Inflammatory macrophage (primary cell): ENCODE measurements around the gene SLFN14.
A peak's percentile ranks its signal among the peaks of the same experiment; 100 is the strongest.
"Not testable (repeated sequence)": the region's sequence is repeated elsewhere in the genome, so short reads cannot be mapped to it uniquely, and the experiment has no call there.

ENCODE experiments used
- DNase-seq, 2 donors: peaks; one replicate each; pipeline ENCODE4 v3.0.0-alpha.2; 2020 to 2022

The SLFN14 gene

DNA sequence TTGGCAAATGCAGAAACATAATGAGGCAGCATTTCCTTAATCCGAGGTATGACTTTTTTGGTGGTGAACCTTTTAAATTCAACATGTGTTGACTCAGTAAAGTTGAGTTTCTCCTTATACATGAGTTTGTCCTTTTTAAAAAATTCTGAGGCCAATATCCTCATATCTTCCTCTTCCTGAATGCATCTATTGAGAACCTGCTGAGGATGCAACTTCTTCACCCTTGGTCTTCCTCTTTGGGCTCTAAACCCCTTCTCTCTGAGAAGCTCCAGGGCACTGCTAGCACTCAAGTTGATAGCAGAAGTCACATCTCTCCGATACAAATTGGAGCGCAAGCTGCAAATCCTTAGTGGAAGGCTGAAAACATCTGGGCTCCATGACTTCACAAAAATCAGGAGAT, 3.3 kb downstream of the SLFN14 start:
- peak in 1 of 2 donors; percentile 26 for DNase-seq

DNA sequence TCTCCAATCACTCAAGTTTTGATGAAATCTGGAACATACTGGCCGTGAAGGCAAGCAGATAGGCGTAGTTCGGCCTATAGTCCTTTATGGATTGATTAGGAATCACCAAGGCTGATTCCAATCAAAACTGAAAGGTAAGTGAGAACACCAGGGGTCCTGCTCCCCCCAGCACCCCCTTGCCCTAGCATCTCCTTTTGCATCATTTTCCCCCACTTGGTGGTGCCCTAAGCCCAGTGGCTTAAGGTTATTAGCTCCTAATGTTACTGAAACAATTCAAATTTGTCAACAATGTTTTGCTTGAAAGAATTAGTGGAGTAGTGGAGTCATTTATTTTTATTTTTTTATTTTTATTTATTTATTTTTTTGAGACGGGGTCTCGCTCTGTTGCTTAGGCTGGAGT, 4.9 kb downstream of the SLFN14 start:
- no peak for DNase-seq

DNA sequence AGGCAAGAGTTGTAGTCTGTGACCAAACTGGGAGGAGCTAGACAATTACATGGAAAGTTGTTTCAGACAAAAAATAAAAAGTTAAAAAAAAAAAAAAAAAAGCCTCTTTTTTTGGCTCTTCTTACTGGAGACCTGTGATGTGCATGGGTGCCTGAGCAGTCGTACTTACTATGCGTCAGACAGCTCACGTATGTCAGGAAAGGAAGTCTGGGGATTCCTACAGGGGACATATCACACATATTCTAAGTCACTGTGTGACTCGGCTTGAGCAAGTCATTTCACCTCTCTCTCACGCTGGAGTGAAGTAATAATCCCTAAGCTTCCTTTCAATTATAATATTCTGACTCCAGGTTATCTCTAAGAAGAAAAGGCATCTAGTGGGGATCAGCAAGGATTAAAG, 6.0 kb downstream of the SLFN14 start:
- no peak for DNase-seq

DNA sequence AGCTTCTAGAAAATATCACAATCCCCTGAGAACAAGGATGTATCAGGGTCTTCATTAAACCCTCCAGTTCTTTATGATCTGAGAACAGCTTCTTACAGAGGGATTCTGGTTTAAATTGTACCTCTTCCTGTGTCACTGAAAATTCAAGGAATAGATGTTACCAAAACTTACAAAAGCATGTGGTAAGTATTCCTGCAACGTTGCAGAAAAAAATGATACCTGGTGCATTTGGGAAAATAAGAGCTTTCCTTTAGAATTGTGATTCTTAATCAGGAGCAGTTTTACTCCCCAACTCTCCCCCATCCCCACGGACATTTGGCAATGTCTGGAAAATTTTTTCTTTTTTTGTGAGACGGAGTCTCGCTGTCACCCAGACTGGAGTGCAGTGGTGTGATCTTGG, 7.3 kb downstream of the SLFN14 start:
- no peak for DNase-seq

DNA sequence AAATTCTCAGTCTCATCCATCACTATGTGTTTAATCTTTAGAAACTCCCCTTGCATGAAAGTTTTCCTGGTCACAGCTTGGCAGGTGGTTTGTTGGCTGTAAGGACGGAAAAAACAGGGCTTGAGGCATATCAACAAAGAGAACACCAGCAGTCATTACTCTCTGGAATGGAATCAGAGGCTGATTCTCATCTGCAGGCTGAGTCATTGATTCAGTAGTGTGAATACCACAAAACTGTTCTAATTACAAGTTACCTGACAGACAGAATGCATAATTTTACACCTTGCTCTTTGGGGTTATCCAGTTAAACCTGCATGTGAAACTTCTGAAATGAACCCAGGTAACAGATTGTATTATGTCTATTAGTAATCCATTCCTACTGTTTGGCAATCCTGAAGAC, 11.6 kb downstream of the SLFN14 start:
- no peak for DNase-seq

DNA sequence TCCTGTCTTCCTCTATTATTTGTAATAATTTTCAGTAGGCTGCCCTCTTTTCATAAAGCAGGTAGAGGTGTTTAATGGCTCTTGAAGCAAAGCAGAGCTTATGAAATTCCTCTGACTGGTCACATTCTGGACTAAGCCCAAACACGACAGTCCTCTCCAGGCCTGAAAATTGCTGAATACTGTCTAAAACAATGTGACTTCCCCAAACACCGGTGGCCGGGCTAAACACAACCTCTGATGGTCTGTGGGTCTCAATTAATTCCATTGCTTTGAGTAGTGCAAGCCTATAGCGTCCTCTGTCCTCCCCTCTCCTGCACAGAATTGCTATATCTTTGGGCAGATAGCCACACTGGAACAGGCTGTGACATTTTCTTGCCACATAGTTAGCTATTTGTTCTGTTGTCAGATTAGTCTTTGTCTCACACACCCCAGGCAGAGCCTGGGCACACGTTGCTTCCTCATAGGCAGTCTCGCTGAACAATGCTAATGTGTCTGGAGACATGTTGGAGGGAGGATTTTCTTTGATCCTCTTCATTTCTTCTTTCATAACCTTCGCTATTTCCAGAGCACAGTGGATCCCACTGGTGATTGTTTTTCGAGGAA, 12.3 kb downstream of the SLFN14 start:
- DNase-seq, result no peak

DNA sequence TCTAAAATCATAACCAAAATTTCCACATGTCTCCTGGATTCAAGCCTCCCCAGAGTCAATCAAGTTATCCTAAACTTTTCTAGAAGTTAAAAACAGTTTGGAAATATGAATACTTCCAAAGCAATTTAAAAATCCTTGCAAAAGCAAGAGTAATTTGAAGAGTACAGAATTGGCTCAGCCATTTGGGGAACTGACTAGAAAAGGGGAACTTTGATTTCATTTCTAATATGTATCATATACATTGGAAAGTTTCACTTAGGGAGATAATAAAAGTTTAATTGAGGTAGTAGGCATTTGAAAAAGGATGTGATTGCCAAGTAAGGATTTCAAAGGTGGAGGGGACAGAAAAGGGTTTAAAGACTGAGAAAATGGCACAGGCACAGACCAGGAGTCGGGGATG, 14.1 kb downstream of the SLFN14 start:
- peak; percentile 47 to 68 for DNase-seq

DNA sequence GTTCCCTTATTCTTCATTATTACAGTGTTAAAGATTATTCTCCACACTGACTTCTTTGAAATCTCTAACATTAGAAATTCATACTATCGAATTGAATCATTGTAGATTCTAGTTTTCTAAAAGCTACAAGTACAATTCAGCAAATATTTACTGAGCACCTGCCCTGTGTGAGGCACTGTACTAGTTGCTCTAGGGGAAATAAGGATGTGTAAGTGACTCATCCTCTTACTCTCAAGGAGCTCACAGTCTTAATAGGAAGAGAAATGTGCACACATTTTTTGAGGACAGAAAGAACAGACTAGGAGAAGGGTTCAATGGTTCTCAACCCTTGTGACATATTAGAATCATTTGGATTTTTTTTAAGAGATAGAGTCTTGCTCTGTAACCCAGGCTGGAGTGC, 15.5 kb downstream of the SLFN14 start:
- no peak for DNase-seq

DNA sequence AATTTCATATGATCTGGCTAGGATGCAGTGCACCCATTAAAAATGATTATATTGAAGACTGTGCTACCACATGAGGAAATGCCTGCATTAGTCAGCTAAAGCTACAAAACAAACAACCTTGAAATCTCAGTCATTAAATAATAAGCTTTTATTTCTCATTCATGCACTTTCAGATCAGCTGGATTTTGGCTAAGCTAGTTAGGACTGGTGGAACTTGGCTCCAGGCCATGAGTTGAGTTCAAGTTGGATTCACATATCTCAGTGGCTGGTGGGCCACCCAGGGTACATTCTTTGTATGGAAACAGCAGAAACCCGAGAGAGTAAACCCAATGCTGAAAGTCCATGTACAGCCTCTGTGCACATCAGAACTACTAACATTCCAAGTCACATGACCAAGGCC, 16.8 kb downstream of the SLFN14 start:
- no peak for DNase-seq

DNA sequence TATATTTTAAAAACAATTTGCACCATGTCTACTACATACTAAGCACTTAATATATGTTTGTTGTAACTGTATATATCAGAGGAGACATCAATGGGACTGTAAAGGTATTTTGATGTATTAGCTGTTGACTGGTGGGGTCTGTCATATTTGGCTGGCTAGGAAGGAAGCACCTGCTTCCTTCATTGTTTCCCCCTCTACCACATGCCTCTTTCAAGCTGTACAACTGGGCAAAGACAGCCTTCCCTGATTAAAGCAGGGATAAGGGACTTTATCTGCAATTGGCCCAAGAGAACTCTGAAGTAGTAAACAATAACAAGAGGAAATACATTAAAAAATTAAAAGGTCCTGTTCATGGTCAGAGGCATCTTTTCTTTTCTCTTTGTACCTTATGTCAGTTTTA, 17.6 kb downstream of the SLFN14 start:
- DNase-seq, result no peak

DNA sequence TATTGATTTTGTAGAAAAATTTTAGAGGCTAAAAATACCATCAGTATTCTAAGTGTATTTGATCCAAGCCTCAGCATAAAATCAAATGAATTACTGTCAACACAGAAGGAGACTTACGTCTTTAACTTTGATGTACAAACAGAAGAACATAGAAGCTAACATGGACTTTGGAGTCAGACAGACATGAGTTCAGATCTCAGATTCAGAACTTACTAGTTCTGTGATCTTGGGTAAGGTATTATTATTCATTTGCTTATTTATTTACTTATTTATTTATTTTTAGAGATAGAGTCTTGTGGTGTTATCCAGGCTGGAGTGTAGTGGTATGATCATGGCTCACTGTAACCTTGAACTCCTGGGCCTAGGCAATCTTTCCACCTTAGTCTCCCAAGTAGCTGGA, 19.2 kb downstream of the SLFN14 start:
- DNase-seq, result peak in 1 of 2 donors; percentile 21

DNA sequence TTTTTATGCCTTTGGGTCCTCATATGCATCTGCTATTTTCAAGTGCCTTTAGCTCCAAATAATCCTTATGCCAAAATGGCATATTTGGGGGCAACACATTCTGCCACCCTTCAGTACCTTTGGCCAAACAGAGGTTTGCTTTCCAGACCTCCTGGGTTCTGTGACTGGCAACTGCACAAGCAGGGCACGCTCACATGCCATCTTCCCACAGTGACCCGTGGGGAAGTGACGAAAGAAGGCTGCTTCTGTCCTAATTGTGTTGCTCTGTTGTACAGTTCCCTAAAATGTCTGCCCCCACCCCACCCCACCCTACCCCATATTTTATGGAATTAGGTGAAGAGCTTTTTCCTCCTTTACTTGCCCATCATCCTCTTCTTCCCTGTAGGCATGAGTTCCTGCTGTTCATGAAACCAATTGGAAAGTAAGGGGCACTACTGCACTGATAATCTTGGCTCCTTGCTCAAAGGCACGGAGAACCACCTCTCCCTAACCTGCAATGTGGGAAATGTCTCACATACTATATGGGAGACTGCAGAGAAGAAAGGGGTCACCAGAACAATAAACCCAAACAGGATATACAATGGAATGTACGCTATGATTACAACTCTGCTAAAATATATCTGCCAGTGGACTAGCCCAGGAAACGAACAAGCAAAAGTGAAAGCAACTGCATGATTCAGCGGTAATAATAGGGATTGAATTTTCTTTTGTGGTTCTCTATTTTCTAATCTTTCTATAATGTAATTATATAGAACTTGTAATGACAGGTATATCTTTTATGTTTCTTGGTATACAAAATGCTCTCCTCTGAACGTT, 19.8 kb downstream of the SLFN14 start:
- DNase-seq, result peak; percentile 91 to 92

DNA sequence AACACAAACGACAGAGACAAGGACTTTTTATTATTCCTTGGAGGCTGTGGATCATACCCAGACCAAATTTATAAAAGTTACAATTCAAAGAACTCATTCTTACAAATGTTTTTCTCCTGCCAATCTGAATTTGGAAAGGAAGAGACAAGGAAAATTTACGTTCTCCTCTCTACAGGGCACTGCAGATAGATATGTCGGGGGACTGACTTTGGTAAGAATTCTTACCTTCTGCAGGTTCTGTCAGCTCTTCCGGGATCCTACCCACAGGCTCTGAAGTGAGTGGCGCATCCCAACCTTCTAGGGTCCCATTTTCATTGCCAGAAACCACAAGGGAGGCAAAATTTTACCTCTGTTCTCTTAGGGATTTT, 21.0 kb downstream of the SLFN14 start:
- no peak for DNase-seq

DNA sequence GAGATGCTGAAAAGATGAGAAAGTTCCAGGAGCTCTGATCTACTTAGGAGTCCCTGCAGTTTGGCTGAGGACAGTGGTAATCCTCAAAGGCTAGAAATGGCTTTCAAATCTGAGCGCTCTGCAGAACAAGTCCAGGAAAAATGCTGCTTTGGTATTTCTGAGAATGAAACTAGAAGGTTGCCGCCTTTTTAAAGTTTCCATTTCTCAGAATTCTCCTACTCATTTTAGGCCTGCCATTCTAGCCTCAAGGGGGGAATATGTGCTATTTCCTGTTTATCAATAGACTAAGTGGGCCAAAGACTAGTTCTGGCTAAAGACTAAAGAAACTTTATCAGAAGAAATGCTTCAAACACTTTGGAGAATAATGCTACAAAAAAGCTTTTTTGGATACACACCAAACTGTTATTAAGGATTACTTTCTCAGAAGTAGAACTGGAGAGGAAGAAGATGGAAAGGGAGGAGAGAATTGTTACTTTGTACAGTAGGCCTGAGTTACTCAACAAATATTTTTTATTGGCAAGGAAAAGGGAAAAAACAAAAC, 22.9 kb downstream of the SLFN14 start, which contains the start of gene SLFN12L:
TSS of gene SLFN12L (minus strand) at position 78 of the 541 bp plus-strand sequence. CDS start 15,314 bp downstream, outside the sequence.
- DNase-seq, result peak; percentile 20 to 77

DNA sequence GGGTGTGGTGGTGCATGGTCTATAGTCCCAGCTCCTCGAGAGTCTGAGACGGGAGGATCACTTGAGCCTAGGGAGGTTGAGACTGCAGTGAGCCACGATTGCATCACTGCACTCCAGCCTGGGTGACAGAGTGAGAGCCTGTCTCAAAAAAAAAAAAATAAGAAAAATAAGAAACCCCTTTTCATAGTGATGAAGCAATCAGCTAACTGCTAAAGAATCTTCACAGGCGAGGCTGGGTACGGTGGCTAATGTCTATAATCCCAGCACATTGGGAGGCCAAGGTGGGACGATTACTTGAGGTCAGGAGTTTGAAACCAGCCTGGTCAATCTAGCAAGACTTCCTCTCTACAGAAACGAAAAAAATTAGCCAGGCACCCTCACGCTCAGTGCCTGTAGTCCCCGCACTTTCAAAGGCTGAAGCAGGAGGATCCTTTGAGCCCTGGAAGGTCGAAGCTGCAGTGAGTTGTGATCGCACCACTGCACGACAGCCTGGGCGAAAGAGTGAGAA, 23.9 kb downstream of the SLFN14 start:
- no peak for DNase-seq

DNA sequence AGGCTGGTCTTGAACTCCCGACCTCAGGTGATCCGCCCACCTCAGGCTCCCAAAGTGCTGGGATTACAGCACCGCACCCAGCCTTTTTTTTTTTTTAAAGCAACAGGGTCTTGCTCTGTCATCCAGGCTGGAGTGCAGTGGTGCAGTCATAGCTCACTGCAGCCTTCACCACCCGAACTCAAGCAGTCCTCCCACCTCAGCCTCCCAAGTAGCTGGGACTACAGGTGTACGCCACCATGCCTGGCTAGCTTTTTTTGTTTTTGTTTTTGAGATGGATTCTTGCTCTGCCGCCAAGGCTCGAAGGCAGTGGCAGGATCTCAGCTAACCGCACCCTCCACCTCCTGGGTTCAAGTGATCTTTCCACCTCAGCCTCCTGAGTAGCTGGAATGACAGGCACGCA, 25.2 kb downstream of the SLFN14 start:
- not testable (repeated sequence) for DNase-seq

DNA sequence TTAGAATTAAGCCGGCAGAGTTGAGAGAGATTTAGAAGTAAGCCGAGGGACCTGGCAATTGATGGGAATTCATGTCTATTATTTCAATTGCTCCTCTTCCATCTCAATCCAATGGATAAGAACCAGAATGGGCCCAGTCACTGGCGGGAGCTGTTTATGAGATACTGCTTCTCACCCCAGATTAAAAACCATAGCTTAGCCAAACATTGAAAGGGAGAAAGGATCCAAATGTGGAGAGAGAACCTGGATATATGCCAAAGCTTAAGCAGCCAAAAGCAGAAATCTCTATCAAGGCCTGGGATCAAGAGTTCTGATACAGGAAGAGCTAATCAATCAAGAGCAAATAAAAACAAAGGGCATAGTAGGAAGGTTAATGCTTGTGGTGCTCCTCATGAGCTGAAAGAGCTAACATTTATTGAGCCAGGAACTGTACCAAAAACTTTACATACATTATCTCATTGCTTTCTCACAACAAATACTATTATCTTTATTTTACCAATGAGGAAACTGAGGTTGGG, 26.0 kb downstream of the SLFN14 start:
- DNase-seq, result no peak

DNA sequence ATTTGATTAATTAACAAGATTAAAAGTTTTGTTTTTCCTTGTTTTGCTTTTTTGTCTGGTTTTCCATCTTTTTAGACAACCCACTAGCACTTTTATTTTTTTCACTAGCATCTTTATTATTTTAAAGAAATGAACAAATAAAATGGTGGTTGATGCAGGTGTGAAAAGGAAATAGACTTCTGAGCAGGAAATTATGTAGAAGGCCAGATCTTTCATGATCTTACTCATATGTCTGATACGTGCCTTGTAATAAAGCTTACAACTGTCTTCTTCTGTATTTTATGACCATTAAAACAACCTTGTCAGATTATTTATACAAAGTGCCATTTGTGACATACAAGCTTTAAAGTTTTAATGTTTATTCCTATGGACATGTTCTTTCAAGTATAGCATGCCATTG, 29.5 kb downstream of the SLFN14 start:
- no peak for DNase-seq

DNA sequence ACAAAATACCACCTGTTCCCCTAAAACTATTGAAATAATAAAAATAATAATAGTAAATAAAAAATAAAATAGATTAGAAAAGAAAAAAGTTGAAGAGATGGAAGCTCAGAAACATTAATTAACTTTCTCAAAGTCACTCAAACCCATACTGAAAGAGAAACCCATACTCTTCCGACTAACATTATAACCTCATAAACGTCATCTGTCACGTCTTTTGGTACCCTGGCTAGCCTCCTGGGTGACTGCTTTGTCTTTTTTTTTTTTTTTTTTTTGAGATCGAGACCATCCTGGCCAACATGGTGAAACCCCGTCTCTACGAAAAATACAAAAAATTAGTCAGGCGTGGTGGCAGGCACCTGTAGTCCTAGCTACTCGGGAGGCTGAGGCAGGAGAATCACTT, 30.8 kb downstream of the SLFN14 start:
- DNase-seq, result no peak

DNA sequence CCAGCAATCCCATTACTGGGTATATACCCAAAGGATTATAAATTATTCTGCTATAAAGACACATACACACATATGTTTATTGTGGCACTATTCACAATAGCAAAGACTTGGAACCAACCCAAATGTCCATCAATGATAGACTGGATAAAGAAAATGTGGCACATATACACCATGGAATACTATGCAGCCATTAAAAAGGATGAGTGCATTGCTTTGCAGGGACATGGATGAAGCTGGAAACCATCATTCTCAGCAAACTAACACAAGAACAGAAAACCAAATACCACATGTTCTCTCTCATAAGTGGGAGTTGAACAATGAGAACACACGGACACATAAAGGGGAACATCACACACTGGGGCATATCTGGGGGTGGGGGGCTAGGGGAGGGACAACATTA, 31.3 kb downstream of the SLFN14 start:
- DNase-seq, result not testable (repeated sequence)

DNA sequence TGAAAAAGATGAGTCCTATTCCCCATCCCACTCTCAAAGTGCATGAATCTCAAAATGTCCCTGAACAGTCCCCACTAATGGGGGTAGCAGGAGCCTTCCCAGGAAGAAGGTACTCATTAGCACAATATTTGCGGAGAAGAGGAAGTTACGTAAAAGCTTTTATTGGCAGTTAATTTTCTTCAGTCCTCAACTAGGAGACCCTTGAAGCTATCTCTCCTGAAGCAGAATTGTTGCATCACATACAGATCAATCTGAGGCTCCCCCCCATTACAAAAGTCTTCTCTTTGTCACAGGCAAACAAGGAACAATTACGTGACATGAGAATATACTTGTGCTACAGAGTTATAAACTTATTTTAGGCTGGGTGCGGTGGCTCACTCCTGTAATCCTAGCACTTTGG, 37.3 kb downstream of the SLFN14 start:
- no peak for DNase-seq

DNA sequence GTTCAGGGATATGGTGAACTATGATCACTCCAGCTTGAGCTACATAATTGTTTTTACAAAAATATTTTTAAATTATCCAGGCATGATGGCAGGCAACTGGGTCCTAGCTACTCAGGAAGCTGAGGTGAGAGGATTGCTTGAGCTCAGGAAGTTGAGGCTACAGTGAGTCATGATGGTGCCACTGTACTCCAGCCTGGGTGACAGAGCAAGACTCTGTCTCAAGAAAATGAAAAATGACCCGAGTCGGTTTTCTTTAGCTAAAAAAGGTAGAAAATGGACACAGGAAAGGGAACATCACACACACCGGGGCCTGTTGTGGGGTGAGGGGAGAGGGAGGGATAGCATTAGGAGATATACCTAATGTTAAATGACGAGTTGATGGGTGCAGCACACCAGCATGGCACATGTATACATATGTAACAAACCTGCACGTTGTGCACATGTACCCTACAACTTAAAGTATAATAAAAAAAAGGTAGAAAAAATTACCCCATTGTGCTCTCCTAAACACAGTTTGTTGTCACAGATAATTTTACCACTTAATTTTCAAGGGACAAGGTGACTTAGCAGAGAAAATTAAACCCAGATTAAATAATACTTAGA, 38.9 kb downstream of the SLFN14 start:
- peak; percentile 30 to 34 for DNase-seq

DNA sequence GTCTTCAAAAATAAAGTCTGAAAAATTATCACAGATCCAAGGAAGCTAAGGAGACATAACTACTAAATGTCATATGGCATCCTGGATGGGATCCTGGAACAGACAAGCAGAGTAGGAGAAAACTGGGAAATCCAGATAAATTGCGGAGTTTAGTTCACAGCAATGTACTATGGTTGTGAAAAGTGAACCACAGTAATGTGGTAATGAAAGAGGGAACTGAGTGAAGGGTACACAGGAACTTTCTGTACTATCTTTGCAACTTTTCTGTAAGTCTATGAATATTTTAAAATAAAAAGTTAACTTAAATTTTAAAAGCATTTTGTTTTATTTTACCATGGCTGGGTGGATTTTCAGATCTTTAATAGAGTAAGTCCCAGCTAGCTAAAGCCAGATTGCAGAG, 39.5 kb downstream of the SLFN14 start:
- peak in 1 of 2 donors; percentile 32 for DNase-seq
